Measurements from ENCODE around the gene STAT1. TPM values are rescaled to one million over a fixed set of nuclear protein-coding genes. Genes with fewer than 3 reads are reported as not detected.

The STAT1 gene
- total and polyA plus RNA-seq, 9 of the 15 experiments (the other 6 are each of a cell fraction or from before 2014, with no cell fraction given) = 8.7 to 34.4 (median 26.8) TPM

GRCh38 chr2:190948671-190949070, 65.3 kb downstream of the STAT1 start (continued):
- TF ChIP-seq REST (IDR thresholded peaks at IDR 0.05; ENCODE audit: borderline replicate concordance) (no peak), REST (CRISPR knock-in tag; IDR thresholded peaks at IDR 0.05; ENCODE audit: low read depth) (no peak), IRF2 (CRISPR knock-in tag; IDR thresholded peaks at IDR 0.05) (no peak)

Measured in K562 (cell line).